Bronchial epithelial cell (primary cell): ENCODE measurements around the gene LRRC28. TPM values are rescaled to one million over a fixed set of nuclear protein-coding genes. Genes with fewer than 3 reads are reported as not detected.

ENCODE experiments used
- DNase-seq: peaks from one replicate; pipeline ENCODE4 v3.0.0-alpha.2; 2010; ENCODE audit warnings: low read depth
- FAIRE-seq: peaks from 2 replicates; lab custom pipeline; 2011; peaks lifted over from hg19 to GRCh38; lab: Jason Lieb, UNC
- H3K27me3 ChIP-seq: 2 replicates; pipeline ENCODE4 v1.5.1; 2011; ENCODE audit warnings: low read length; ENCODE audit not compliant: control insufficient read depth, insufficient read depth
- H3K36me3 ChIP-seq: 2 replicates; pipeline ENCODE4 v1.5.1; 2011; ENCODE audit warnings: low read length; ENCODE audit not compliant: control insufficient read depth, insufficient read depth
- H3K4me3 ChIP-seq: 2 replicates; pipeline ENCODE4 v1.5.1; 2011; ENCODE audit warnings: mild to moderate bottlenecking, low read depth, low read length, control low read depth
- CTCF ChIP-seq: IDR thresholded peaks from 2 replicates; pipeline ENCODE4 v1.5.1; 2011; ENCODE audit warnings: mild to moderate bottlenecking, moderate library complexity, low read length, control low read depth, inconsistent platforms; ENCODE audit not compliant: insufficient read depth, severe bottlenecking
- total RNA-seq: library from RNA; depleted of rRNA; stranded (reverse); fragments of >200 nt; gene quantifications from 2 replicates; pipeline ENCODE4 v1.2.1, GENCODE V29; 2014

Gene LRRC28
- total RNA-seq, 1 donor from 2014 or later: 15.8 TPM

DNA sequence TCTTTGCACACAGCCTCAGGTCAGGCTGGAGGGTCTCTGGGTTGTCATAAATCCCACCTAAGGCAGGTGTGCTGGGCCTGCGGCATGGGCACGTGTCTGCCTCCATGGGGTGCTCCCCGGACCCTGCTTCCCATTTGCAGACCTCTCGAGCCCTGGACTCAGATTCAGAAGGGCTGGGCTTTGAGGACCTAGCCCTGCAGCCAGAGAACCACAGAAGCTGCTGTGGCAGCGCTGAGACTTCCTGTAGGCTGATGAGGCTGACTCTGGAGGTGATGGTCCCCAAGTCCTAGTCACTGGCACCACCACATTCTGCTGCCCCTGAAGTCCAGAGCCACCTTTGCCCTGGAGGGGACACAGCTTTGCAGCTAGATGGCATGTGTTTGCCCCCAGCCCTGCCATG is 156.4 kb downstream of the LRRC28 start:
- Histone ChIP-seq H3K27me3 (no peaks in the 10 kb centered on the region), H3K36me3 (no peaks in the 10 kb centered on the region), H3K4me3 (no peak overlapping the region)
- no peak for FAIRE-seq
- DNase-seq: no peak
- TF ChIP-seq CTCF: no peak

GRCh38 chr15:99408236-99409096 is 157.2 kb downstream of the LRRC28 start:
- no peak overlapping the region for H3K4me3 ChIP-seq
- no peaks in the 10 kb centered on the region for H3K27me3 ChIP-seq
- no peak for TF ChIP-seq CTCF
- FAIRE-seq (no peak), DNase-seq (no peak)
- no peaks in the 10 kb centered on the region for H3K36me3 ChIP-seq

DNA sequence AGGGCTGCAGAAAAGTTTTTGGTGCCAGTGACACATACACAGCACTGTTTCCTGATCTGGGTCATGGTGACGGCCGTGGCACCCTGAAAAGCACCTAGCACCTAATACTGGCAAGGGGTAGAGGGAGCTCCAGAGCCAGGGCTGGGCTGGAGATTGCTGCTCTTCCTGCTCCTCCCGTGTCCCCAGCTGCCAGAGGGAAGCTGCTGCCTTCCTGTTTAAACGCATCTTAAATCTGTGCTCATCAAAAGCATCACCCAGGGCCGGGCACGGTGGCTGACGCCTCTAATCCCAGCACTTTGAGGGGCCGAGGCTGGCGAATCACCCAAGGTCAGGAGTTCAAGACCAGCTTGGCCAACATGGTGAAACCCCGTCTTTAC is 157.8 kb downstream of the LRRC28 start:
- H3K36me3 ChIP-seq: no peaks in the 10 kb centered on the region
- FAIRE-seq (peak; percentile 87), DNase-seq (peak; percentile 63)
- no peak overlapping the region for H3K4me3 ChIP-seq
- peak; percentile 94 for TF ChIP-seq CTCF
- no peaks in the 10 kb centered on the region for H3K27me3 ChIP-seq

GRCh38 chr15:99409560-99409959 is 158.3 kb downstream of the LRRC28 start:
- Histone ChIP-seq H3K36me3 (no peaks in the 10 kb centered on the region), H3K4me3 (no peak overlapping the region), H3K27me3 (no peaks in the 10 kb centered on the region)
- no peak for TF ChIP-seq CTCF
- FAIRE-seq (no peak), DNase-seq (no peak)

GRCh38 chr15:99410477-99410876 is 159.2 kb downstream of the LRRC28 start:
- H3K4me3 ChIP-seq: no peak overlapping the region
- H3K27me3 ChIP-seq: no peaks in the 10 kb centered on the region
- no peak for FAIRE-seq
- DNase-seq: no peak
- H3K36me3 ChIP-seq: no peaks in the 10 kb centered on the region
- no peak for TF ChIP-seq CTCF
